Stimulated activated CD4-positive, alpha-beta T cell treated with anti-CD3 and anti-CD28 coated beads, Interleukin-12 subunit alpha, Interleukin-12 subunit beta, amount 100 ng/mL, for 48 hours (primary cell): Measurements from ENCODE around the gene NUTM2F.
"Not testable (repeated sequence)": the region's sequence is repeated elsewhere in the genome, so short reads cannot be mapped to it uniquely, and the experiment has no call there.

Experiments used
- DNase-seq, 3 donors: peaks; one replicate each; pipeline ENCODE4 v3.0.0-alpha.2; 2020; ENCODE audit warnings: low read depth in 2 of 3, low spot score in 1 of 3

Gene NUTM2F

DNA sequence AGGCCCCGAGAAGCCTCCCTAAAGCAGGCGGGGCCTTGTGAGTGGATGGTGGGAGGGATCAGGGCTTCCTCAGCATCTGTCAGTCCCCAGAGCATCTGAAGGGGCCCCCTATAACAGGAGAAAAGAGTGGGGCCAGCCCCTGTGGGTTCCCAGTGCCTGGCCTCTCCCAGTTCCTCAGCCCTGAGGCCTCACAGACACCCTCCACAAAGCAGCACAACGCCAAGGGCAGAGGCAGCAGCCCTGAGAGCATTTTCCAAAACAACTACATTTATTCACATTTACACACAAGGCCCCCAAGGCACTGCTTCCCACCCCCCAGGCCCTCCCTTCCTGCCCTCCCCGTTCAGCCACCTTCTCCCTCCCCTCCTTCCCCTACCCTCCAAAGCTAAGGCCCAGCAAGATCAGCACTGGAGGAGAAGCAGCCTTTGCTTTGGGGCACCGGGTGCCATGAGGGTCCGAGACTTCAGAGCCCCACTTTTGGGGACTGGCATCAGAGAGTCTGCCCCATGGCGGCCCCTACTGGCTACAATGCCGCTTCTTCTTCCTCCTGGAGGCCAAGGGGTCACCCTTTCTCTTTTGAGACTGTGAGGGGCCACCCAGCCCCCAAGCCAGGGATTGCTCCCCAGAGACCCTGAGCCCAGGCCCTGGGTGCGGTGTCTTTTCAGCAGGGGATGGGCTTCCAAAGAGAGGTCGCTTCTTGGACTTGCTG is 10.3 kb downstream of the NUTM2F start:
- not testable (repeated sequence) for DNase-seq

DNA sequence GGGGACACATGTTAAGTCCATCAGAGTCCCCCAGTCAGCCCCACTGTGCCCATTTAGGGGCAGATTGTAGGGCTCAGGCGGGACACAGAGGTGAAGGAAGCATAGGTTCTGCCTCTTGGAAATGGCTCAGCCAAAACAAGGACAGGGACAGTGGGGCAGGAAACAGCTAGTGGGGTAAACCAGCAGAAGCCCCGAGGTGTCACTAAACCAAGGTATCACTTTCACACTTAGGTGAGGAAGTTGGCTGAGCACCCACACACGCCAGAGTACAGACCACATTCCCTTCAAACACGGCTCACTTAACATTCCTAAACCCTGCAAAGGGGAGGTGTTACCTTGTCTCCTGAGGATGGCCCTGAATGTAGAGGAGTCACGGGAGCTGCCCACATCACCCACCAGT is 12.2 kb downstream of the NUTM2F start:
- not testable (repeated sequence) for DNase-seq

DNA sequence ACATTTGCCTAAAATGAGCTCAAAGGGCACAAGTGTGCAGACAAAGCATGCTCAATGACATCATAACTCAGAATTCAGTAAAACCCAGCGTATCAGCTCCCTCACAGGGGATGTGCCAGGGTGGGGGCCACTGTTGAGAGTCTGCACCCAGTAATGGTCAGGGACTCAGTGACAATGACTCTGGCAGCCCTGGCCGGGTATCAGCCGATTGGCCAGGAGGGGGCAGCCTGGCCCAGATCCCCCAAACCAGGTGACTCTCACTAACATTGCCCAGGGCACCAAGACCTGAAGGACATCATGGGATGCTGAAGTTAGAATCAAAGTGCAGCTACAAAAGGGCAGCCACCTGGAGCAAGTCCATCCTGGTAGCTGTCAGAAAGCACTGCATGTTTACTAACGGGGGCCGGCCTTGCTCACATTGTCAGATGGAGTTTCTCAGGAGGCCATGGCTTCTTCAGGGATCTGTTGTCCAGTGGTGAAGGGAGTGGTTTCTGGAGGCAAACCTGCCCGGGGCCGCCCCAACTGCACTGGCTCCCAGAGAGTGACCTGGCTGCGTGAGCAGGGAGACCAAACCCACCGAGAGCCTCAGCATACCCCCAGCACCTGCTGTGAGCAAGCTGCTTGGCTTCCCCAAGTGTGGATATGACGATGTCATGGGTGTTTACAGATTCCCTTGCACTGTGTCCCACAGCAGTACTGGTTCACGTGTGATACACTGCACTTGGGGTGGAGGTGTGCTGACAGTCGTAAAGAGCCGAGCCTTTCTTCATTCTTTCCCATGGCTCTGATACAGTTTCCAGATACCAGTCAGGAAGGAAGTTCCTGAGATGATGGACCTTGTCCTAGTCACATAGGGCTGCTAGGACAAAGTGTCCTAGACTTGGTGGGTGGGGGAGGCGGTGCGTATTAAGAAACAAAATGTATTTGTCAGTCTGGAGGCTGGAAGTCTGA is 13.1 kb downstream of the NUTM2F start:
- not testable (repeated sequence) for DNase-seq

DNA sequence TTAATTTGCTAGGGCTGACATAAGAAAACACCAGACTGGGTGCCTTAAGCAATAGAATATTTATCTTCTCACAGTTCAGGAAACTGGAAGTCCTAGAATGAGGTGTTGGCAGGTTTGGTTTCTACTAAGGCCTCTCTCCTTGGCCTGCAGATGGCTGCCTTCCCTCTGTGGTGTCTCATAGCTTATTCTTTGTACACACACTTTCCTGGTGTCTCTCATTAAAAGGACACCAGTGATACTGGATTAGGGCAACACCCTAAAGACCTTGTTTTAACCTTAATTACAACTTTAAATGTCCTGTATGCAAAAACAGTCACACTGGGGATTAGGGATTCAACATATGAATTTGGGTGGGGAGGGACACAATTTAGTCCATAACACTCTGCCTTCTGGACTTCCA is 25.1 kb downstream of the NUTM2F start:
- no peak for DNase-seq

DNA sequence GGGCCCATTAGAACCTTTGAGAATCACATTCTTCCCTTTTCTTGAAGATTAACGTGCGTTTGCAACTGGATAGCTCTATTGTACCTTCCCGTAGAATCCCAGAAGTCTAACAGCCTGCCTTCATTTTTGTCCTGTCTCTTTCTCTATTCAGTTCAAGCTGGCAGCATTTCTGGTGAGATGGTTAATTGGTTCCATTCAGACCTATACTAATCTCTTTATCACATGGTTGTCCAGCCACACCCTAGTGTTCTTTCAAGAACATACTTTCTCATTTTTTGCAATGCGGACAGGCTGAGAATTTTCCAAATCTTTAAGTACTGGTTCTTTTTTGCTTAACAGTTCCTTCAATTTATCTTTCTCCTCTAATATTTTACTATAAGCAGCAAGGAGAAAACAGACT is 26.0 kb downstream of the NUTM2F start:
- DNase-seq: no peak

DNA sequence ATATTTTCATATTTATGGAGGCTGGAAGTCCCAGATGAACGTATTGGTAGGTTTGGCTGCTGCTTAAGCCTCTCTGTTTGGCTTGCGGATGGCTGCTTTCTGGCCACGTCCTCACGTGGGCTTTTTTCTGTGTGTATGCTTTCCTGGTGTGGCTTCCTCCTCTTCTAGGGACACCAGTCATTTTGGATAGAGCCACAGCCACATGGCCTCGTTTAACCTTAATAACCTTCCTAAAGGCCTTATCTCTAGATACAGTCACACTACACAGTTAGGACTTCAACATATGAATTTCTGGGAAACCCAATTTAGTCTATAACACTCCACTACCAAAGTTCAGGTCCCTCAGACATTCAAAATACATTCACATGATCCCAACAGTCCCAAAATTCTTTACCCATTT is 26.9 kb downstream of the NUTM2F start:
- no peak for DNase-seq

DNA sequence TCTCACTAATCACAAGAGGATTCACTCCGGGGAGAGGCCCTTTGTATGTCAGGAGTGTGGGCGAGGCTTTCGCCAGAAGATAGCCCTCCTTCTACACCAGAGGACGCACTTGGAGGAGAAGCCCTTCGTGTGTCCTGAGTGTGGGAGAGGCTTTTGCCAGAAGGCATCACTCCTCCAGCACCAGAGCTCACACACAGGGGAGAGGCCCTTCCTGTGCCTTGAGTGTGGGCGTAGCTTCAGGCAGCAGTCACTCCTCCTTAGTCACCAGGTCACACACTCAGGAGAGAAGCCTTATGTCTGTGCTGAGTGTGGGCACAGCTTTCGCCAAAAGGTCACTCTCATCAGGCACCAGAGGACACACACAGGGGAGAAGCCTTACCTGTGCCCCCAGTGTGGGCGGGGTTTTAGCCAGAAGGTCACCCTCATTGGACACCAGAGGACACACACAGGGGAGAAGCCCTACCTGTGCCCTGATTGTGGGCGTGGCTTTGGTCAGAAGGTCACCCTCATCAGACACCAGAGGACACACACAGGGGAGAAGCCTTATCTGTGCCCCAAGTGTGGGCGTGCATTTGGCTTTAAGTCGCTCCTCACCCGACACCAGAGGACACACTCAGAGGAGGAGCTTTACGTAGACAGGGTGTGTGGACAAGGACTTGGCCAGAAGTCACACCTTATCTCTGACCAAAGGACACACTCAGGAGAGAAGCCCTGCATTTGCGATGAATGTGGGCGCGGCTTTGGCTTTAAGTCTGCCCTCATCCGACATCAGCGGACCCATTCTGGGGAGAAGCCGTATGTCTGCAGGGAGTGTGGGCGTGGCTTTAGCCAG is 27.8 kb downstream of the NUTM2F start:
- no peak for DNase-seq

DNA sequence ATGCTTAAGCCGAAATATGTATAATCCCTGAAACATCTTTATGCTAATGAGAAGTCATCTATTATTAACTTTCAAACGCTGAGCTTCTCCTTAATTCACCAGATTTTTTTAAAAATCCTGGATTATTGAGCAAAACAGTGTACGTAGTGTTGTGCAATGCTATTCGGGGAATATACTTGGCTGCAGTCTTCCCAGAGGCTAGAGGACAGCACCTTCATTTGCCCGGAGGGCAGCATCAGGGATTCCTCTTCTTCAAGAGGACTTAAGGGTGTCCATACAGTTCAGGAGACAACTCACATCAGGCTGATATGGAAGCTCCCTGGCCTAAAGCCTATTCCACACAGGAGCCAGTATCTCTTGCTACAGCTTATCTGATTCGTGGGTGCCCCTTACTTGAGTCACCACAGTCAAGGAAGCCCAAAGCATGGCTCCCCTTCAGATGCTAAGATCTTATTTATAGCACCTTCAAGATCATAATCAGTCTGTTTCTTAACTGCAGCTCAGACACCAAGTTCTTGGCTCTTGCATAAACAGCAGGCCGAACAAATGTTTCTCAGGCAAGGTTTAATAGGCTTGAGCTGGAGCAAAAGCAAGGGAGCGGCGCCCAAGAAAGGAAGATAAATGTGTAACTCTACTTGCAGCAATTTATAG is 29.4 kb downstream of the NUTM2F start:
- DNase-seq: no peak

DNA sequence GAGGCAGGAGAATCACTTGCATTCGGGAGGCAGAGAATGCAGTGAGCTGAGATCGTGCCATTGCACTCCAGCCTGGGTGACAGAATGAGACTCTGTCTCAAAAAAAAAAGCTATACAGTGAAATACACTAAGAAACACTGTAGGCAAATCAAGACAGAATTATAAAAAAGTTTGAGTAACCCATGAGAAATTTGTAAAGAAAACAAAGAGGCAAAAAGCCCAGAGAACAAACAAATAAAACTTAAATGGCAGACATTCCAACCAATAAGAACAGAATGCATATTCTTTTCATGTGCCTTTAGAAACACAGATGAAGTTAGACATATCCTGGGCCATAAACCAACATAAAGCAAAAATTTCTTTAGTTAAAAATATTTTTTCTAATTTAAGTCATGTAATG is 38.8 kb downstream of the NUTM2F start:
- DNase-seq: no peak

DNA sequence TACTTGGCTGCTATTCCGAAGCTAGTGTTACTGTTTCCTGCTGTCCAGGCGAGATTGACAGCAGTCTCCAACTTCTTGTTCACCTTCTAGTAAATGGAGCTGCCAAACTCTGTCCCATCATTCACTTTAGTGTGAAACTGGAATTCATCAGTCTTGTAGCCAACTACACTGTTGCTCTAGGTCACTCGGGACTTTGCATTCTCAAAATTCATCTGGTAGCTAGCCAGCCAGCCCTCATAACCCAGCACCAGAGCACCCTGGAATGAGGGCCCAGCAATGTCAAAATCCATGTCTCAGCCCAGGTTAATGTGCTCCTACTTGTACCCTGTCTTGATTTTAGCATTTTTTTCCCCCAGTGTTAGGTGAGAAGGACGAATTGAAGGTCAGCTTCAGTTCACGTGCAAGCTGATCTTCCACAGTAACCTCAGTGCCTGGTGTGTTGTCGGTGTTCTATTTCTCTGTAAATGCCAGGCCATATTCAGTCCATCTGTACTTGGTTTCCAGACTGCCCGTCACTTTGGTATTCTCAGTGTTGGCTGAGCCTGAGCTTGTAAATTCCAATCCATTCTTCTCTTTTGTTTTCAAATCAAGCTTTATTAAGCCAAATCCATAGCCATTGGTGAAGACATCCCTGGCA is 40.4 kb downstream of the NUTM2F start:
- no peak for DNase-seq

DNA sequence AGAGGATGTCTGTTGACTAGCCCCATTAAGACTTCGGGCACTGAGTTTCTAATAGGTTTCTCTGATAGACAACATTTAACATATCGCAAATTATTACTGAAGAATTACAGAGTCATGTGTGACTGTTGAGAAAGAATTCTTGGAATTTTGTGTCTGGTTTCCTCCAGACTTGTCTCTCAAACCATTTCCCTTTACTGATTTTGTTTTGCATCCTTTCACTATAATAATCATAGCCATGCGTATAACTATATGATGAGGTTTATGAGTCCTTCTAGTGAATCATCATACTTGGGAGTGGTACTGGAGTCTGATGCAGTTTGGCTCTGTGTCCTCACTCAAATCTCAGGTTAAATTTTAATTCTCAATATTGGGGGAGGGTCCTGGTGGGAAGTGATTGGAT is 42.3 kb downstream of the NUTM2F start:
- no peak for DNase-seq

DNA sequence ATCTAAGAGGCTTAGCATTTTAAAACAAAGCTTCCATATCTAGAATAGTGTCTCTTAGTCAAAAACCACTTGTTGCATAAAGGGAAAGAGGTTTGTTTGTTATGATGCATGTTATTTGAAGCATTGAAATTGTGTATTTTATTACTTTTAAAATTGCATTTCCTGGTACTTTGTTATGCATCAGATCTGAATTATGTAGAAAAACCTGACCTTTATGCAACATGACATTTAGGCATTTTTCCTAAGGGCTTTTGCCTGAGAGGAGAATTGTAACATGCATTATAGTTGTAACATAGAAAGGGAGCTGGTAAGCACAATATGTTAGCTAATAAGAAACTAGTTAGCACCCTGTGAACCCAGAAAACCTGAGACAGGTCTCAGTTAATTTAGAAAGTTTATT is 47.3 kb downstream of the NUTM2F start:
- DNase-seq: no peak

DNA sequence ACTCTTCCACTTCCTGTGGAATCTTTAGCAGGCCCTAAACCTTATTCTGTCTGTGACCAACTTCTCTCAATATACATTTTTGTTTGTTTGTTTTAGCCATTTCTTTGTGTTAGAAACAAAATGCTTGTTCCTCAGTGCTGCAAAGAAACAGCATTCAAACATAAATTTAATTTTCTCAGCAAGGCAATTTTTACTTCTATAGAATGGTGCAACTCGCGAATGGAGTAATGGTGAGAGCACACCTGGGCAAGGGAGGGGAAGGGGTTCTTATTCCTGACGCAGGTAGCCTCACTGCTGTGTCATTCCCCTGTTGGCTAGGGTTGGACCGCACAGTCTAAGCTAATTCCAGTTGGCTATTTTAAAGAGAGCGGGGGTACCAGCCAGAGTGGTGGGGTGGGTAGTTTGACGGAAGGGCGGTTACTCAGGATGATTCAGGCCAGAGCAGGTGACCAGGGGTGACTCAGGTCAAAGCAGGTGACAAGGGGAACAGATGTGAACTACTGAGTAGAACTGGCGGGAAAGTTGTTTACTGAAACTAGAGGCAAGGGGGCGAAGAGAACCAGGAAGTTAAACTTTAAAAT is 47.9 kb downstream of the NUTM2F start:
- DNase-seq: no peak

DNA sequence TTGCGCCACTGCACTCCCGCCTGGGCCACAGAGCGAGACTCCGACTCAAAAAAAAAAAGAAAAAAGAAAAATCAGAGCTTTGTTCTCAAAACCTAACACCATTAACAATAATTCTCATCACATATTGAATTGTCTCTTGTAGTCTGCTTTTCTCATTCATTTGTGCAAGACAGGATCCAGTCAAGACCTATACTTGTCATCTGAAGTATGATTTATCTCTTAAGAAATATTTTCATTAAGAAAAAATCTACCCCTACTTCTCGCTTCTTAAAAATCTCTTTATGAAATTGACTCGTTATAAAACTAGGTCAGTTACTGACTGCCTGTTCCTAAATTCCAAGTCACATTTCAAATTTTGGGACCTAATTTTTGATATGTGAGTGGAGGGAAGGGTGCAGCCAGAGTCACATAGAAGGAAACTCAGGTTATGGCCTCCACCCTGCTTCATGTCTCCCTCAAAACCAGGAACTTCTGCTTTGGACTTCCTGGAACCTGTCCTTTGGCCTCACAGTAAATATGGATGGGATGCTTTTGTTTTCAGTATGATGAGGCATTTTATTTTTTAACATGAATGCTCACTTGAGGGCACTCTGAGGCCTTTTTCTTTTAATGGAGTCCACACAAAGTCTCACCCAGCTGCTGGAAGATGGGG is 50.4 kb downstream of the NUTM2F start:
- no peak for DNase-seq

DNA sequence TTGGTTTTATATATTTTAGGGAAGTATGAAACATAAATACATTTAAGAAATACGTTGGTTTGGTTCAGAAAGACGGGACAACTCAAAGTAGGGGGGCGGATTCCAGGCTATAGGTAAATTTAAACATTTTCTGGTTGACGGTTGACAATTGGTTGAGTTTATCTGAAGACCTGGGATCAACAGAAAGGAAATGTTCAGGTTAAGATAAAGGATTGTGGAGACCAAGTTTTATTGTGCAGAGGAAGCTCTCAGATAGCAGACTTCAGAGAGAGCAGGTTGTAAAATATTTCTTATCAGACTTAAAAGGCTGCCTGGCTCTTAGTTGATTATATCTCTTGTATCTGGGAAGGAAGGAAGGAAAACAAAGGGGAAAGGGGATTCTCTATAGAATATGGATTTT is 51.4 kb downstream of the NUTM2F start:
- DNase-seq: not testable (repeated sequence)

DNA sequence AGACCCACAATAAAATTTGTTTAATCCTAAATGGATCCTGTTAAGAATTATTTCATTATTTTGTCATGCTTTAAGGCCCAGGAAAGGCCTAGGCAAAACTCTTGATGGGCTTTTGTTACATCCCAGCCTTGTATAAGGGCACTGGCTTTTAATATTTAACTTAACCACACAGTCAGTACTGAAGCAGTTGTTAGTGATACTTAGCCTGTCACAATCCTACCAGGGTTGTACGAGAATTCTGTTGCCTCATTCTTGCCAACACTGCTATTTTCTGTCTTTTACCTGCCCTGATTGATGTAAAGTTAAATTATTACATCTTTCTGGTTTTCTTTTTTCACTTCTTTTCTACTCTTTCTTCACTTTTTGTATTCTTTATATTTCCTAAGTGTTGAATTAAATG is 58.4 kb downstream of the NUTM2F start:
- no peak for DNase-seq

DNA sequence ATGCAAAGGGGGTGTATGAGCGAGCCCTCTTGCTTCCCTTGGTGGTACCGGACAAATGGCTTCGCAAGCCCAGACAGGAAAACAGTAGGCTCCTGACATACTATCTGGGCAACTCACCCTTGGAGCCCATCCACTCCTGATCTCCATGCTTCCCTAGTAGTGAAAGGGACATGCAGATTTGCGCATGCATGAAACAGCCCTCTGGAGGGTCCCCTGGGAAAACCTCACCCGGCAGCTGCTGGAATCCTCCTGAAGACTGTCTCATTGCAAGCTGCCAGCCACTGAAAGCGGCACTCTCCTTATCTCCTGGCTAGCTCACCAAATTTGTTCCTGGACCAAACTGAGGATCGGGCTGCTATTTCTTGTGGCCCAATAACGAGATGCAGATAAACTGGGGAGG is 59.2 kb downstream of the NUTM2F start:
- DNase-seq: no peak
